Hepatocyte (in vitro differentiated cells): ENCODE measurements around the gene KIAA0040.

Experiments used
- CTCF ChIP-seq: fragments of 200-600 bp; sonication (generic); IDR thresholded peaks from 2 replicates; pipeline ENCODE4 v1.5.1; 2016; ENCODE audit warnings: antibody characterized with exemption, mild to moderate bottlenecking; ENCODE audit not compliant: poor library complexity
- EZH2 ChIP-seq: fragments of 200-600 bp; sonication (generic); IDR thresholded peaks from 2 replicates; pipeline ENCODE4 v1.6.1; 2016; ENCODE audit warnings: antibody characterized with exemption, mild to moderate bottlenecking, borderline replicate concordance
- EZH2phosphoT487 ChIP-seq: fragments of 200-600 bp; sonication (generic); IDR thresholded peaks from one replicate; pipeline ENCODE4 v1.6.1; 2018; ENCODE audit warnings: antibody characterized with exemption, mild to moderate bottlenecking, low read depth, moderate library complexity; ENCODE audit not compliant: unreplicated experiment, severe bottlenecking

GRCh38 chr1:175197531-175197930 is 5.0 kb upstream of the KIAA0040 start:
- TF ChIP-seq CTCF (no peak), EZH2phosphoT487 (no peak), EZH2 (no peak)
